Measurements from ENCODE around the gene PFKM.
A peak's percentile ranks its signal among the peaks of the same experiment; 100 is the strongest.

PFKM gene

DNA sequence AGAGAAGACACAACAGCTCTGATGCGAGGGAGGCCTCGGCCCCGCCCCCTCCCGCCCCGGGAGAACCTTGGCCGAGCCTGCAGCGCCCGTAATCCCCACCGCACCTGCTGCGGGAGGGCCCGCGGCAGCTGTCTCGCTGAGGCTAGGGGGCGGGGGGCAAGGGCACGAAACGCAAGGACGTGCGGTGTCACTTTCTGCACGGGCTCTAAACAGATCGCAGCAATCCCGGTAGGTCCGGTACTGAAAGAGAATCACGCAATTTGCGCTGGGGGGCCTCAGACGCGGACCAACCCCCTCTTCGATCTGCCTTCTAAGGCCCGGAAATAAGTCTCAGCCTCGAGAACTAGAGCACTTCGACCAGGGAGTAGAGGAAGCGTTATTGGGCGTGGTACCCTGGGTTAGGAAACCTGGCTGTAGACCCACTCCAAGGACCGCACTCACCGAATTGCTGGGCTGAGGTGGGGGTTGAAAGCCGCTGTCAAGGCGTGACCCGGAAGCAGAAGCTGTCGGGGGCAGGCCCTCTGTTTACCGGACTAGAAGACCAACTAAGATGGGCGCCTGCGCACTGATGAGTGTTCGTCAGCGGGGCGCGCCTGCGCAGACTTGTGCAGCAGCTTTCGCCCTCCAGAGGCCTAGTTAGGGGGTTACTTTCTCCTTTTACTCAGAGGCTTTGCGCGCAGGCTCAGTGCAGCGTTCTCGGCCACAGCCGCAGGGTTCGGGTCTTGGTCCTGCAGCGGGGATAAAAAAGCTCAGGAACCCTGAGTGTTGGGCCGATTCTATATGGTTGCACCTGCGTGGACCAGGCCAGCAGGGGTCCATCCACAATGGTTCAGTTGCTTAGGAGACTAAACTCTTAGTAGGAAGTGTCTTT lies 38.1 kb downstream of the PFKM start, which contains the start of gene ASB8:
ASB8 (minus strand) TSS at position 498 of the 871 bp plus-strand sequence. CDS start 4,019 bp downstream, outside the sequence.
- peak; percentile 99 for DNase-seq (ENCODE audit: low spot score)

DNA sequence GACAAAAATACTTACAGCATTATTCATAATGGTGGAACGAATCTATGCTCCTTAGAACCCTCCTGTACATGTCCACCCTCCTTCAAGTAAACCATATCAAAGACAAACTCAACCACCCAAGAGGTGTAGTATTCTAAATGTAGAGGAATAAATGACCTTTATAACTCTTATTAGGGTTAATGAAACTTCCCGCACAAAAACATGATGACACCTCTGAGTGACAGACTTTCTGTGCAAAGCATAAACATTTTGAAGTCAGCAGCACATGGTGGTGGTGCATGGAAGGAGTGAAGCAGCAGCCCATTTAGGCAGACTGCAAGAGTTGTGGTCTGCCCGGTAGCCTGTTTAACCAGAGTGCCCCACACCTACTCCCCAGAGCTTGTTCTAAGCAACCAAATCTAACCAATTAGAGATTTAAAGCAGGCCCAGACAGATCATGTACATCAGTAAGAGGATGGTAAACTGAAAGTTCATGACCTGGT lies 38.8 kb downstream of the PFKM start:
- DNase-seq (ENCODE audit: low spot score): no peak

DNA sequence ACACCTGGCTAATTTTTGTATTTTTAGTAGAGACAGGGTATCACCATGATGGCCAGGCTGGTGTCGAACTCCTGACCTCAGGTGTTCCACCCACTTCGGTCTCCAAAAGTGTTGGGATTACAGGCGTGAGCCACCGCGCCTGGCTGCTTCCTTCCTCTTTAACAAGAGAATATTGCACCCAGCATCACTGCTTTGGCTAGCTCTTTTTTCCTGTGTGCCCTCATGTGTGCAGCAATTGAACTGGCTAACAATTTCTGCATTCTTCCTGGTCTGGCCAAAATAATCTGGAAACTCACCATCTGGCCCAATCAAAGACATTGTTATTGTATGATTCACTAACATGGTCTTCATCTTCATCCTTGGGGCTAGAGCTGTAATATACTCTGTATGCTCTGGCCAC lies 40.9 kb downstream of the PFKM start:
- DNase-seq (ENCODE audit: low spot score): no peak

DNA sequence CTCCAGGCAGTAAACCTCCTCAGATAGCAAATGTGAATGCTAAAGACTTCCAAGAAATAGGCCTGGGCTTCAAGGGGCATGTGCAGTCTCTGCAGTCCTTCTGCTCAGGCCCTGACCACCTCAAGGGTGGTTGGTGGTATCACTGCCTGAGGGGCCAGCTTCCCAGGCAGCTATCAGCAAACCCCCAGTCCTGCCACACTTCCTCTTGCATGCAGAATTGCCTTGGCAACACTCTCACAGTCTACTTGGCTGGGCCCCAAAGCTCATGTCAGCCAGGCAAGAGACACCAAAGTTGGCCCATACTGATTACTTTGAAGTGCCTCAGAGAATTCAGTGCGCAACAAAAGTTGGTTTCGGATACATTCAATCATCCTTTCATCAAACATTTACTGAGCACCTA lies 41.6 kb downstream of the PFKM start:
- DNase-seq (ENCODE audit: low spot score): peak; percentile 20

DNA sequence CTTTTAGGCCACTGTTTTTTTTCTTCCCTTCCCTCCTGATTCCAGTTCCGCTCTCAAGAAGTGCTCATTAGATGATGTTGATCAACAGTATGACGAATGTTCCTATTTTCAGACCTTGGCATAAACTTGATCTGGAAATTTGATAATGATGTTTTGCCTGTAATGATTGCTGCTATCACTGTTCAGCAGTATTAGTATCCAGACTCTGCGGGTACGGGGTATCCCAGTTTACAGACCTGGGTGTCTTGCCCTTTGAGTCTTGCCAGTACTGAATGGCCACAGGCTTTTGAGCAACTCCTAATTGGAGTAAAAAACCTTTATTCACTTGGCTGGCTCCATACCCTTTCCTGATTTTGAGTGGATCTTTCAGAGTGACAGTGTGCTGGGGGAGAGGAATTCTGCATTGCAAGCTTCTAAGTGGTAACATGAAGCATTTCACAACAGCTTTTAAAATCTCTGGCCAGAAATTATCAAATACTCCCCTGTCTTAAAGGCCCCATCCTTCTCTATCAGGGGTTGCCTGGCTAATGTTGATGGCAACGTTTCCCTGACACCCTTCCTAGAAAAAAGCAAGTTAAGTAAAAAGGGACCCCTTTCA lies 44.1 kb downstream of the PFKM start:
- no peak for DNase-seq (ENCODE audit: low spot score)

DNA sequence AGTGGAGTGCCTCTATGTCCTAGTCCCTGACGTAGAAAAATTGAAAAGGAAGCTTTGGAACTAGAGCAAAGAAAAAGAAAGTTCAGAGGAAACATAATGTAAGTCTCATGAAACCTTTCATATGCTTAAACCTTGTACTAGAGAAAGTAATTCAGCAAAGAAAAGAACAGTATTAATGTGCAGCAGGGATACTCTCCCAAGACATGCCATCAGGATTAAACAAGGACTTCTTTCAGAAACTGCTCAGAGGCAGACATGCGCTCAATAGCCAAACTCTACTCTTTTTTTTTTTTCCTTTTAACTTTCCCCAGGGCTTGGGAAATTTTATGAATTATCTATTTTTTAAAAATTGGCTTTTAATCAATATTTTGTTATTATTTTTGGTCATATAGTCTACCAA lies 45.3 kb downstream of the PFKM start:
- DNase-seq (ENCODE audit: low spot score): no peak

DNA sequence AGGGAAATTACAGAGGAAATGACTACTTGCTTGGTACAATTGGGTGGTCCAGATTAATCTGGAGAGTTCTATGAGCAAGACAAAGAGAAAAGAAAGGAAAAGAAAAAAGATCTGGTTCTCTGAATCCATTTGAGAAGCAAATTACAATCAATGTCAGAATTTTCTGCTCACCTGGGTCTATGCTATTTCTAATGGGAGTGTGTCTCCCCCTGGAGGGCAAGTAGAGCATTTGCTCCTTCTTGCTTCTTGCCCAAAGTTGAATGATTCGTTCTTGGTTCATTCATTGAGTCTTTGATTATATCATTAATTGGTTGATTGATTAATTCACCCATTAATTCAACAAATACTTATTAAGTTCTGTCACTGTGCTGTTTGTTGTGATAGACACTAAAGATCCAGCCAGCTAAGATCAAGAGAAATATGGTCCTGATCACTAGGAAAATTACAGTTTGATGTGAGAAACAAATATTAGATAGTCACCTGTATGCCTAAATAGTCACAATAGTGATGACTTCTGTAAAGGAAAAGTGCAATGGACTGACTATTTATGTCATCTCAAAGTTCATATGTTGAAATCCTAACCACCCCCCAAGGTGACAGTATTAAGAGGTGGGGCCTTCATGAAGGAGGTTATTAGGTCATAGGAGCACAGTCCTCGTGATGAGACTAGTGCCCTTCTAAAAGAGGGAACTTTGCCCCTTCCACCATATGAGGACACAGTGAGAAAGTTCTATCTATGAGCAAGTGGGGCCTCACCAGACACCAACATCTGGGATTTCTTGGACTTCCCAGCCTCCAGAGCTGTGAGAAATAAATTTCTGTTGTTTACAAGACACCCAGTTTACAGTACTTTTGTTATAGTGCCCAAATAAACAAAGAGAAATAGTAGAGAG lies 46.2 kb downstream of the PFKM start:
- peak; percentile 83 for DNase-seq (ENCODE audit: low spot score)

DNA sequence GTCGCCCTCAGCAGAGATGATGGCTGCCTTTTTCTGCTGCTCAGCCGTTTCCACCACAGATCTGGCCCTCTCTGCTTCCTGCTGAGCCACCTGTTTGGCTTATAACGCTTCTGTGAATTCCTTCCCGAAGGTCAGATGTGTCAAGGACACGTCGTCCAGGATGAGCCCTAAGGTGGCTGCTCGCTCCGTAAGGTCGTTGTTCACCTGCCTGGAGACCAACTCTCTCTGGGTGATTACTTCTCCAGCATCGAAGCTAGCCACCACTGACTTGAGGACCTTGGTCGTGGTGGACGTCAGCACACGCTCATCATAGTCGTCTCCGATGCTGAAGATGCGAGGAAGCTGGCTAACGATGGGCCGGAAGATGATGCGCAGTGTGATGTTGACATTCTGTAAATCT lies 49.8 kb downstream of the PFKM start:
- DNase-seq (ENCODE audit: low spot score): no peak

DNA sequence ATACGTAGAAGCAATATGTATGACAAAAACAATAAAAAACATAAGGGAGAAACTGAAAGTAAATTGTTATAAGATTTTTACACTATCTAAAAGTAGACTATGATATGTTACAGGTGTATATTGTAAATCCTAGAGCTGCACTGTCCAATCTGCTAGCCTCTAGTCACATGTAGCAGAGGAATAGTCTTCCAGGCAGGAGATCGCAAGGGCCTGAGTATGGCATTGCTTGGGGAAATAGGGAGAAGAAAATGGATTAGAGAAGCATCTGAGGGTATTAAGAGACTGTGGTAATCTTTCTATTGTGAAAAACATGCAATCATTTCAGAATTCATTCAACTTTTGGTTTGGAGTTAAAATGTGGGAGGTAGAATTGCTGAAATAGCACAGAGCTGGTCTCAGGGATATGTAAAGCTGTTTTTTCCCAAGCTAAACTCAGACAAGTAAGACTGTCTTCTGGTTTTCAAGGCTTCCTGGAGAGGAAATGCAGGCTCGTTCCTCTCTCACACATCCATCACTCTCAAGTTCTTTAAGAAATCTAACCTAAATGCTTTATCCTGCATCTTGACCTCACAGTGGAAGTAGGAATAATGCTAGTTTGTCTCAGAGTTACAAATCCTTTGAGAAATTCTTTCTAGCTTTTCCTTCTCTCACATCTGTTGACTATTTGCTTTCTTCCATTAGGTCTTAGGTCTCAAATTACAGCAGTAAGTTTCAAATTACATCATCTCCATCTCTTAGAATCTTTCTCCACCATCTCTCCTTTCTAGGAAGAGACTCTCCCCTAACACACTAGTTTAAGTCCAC lies 56.7 kb downstream of the PFKM start:
- DNase-seq (ENCODE audit: low spot score): no peak

DNA sequence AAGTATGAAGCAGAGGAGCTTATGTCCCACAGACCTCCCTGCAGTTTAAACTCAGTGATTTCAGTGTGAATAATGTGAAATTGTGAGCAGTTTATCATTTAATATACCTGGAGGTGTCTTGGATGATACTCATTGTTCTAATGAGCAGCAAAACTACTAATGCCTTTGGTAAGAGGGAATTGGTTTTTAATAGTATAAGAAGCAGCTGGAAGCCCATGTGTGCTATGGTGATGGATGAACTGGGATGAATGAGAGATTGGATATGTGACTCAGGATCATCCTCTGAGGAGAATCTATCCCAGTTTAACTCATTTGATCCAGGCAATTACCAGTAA lies 57.2 kb downstream of the PFKM start:
- DNase-seq (ENCODE audit: low spot score): no peak

DNA sequence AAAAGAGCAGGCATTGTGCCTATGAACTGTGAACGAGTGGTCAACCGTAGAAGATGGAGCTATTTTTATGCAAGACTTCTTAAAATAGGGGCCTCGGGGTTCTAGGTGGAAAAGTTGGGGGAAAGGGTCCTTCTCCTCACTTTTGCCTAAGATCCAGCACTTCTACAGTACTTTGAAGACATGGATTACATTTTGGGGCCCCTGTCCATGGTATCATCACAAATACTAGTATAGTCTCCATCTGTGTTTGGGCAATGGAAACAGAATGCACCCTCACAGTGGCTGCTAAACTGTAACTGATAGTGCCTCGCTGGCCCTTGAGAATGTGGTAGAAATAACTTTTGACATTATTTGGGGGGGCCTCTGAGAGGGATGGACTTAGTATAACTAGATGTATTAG lies 58.8 kb downstream of the PFKM start:
- DNase-seq (ENCODE audit: low spot score): no peak

DNA sequence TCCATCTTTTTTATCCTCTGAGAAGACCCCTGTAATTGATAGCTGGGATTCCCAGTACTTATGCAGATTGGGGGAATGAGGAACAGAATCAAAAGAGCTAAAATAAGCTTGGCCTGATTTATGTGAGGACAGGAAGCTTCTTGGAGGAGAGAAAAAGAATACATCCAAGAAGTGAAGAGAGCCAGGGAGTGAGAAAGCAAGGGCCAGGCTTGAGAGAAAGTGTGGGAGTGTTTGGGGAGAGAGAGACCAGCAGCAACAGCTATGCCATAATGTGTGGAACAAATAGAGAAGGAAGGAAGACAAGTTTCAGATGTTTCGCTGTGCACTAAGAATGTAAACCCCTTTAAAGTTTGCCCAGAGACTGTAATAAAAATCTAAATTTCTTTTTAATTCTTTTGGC lies 60.3 kb downstream of the PFKM start:
- DNase-seq (ENCODE audit: low spot score): no peak

DNA sequence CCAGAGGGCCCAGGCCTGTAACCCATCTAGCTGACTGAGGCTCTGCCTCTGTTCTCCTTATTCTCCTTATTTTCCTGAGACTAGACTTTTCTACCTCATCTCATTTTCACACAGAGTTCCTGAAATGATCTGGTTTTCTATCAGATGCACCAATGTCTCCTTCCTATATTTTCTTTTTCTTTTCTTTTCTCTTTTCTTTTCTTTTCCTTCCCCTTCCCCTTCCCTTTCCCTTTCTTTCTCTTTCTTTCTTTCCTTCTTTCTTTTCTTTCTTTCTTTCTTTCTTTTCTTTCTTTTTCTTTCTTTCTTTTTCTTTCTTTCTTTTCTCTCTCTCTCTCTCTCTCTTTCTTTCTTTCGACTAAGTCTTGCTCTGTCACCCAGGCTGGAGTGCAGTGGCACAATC lies 61.3 kb downstream of the PFKM start:
- DNase-seq (ENCODE audit: low spot score): no peak

DNA sequence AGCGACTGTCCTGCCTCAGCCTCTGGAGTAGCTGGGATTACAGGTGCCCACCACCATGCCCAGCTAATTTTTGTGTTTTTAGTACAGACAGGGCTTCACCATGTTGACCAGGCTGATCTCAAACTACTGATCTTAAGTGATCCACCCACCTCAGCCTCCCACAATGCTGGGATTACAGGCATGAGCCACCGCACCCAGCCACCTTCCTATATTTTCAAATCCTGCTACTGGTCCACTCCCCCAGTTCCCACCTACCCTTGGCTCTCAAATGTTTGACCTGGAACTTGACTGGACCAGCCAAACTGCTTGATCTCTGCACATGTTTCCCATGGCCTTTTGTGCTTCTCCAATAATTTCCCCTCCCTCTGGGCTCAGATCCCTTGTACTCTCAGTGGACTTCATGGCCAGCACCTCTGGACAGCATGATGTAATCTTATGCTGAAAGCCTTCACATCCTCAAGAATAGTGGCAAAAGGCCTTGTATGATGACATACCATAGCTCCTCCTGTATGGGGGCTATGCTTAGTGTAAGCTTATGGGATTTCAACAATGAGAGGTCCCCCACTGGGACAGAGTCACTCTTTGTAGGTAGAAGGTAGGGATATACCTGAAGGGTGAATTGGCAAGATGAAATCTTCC lies 61.8 kb downstream of the PFKM start:
- DNase-seq (ENCODE audit: low spot score): no peak

DNA sequence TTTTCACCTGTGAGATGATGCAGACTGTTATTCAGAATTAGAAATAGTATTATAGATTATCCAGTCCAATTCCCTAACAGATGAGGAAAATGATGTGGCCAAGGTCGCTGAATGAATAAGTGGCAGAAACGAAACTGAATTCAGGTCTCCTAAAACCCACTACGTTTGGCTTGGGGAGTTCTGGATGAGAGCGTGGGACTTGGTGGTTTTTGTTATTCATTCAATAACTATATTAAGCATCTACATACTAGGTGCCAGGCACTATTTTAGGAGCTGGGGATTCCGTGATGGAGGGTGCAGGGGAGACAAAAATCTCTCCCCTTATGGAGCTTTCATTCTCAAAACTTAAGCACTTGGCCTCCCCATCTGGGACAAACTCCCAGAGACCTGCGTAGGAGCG lies 63.5 kb downstream of the PFKM start:
- no peak for DNase-seq (ENCODE audit: low spot score)

DNA sequence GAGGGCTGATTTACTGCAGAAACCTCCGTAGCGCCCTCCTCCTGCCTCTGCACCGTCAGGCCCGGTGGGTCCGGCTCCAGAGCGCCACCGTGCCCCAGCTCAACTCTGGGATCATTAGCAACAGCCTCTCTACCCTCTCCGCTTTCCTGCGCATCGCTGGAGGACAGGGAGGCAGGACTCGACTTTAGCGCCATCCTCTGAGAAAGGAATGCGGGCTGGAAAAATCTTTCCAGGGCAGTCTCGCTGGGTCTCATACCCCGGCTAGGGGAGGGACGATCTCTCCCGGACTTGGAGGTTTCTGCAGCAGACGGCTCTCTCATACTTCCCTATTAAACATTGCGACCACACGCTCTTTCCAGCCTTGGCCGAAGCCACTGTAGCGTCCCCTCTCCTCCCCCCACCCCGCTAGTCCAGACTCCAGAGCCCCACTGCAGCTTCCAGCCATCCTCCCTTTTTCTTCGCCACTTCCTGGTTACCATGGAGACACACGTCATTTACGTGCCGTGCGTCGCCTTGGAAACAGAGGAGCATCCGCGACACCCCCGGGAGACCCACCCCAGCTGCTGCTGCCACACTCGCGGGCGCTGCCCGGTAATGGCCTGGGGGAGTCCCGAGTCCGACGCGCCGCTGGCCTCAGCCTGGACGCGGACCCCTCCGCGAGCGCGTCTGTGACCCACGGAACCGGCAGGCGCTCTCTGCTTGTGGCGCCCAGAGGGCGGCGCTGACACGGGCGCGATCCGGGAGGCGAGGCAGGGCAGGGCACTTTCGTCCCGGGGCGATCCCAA lies 64.1 kb downstream of the PFKM start, which contains the start of gene CCDC184:
CCDC184 (plus strand) TSS at position 554 of the 785 bp plus-strand sequence. CDS start 479 bp downstream, outside the sequence.
- DNase-seq (ENCODE audit: low spot score): peak; percentile 85

DNA sequence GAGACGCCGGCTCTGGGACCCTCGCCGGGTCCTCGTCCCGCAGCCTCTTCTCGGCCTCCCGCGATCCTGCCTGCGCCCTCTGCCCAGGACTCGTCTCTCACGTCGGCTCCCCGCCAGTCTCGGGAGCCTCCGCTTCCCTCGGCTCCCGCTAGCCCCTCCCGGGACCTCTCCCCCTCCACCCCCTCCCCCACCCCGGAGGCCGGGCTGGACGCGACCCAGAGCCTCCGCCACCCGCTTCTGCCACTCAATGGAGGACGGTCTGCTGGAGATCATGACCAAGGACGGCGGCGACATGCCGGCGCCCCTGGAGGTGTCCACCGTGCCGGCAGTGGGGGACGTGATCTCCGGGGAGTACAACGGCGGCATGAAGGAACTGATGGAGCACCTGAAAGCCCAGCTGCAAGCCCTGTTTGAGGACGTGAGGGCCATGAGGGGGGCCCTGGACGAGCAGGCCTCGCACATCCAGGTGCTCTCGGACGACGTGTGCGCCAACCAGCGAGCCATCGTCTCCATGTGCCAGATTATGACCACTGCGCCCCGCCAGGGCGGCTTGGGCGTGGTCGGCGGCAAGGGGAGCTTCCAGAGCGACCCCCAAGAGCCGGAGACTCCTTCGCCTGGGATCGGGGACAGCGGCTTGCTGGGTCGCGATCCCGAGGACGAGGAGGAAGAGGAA lies 64.8 kb downstream of the PFKM start:
- no peak for DNase-seq (ENCODE audit: low spot score)

DNA sequence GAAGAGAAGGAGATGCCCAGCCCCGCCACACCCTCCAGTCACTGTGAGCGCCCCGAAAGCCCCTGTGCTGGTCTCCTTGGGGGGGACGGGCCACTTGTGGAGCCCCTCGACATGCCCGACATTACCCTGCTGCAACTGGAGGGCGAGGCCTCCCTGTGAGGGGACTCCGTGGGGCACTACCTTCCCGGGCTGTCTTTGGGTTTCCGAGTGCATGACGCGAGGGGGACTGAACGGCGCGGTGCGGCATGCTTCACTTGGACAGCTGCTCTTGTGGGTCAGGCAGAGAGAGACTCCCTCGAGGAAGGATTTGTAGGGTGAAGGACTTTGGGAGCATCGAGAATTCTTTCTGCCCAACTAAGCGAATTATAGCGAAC lies 65.4 kb downstream of the PFKM start:
- DNase-seq (ENCODE audit: low spot score): no peak

DNA sequence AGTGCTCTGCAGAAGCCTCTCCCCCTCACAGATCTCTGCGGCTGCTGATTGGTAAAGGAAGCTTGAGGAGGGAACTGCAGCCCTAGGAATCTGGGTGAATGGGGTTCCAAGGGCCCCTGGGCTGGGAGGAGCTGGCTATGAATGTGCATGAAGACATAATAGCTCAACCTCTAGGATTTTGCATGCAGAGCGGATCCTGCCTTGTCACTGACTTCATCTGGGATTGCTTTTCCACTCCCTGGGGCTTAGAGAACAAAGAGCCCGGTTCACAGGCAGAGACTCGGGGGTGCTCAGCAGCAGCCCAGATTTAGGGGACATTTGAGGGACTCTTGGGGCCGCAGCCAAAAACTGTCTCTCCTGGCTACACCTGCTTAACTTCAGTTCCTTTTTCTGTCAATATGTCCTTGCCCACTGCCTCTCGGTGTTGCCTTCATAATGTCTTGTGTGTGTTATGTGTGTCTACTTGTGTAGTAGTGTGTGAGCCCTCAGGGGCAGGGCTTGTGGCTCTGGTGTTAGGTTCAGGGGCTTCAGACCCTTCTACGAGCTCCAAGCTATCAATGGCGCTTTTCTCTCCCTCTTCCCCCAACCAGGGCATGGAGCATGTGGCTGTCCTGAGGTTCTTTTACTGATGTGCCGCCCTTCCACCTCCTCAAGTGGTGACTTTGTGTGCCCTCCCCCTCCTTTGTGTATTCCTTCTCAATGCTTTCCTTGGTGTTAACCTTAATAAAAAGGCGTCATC lies 66.2 kb downstream of the PFKM start:
- peak; percentile 20 for DNase-seq (ENCODE audit: low spot score)

Measured in NAMALWA (cell line).